ENCODE results near the gene FGFR3.

The FGFR3 gene

GRCh38 chr4:1823545-1823932, 30.4 kb downstream of the FGFR3 start:
- no peak for TF ChIP-seq POLR2AphosphoS5 (IDR thresholded peaks at IDR 0.05; ENCODE audit: low read depth, low read length)
- TF ChIP-seq FOXP2 (optimal IDR thresholded peaks at IDR 0.05; ENCODE audit: borderline replicate concordance, extremely low read depth, extremely low read length, insufficient read depth), result no peak
- no peak for TF ChIP-seq REST (IDR thresholded peaks at IDR 0.05; ENCODE audit: insufficient read depth in 1 of 2, low read depth in 2 of 2, low read length in 2 of 2)
- no peak for TF ChIP-seq TAF1 (IDR thresholded peaks at IDR 0.05; ENCODE audit: borderline replicate concordance, insufficient read depth, low read length)
- no peak for TF ChIP-seq SIN3A (IDR thresholded peaks at IDR 0.05; ENCODE audit: borderline replicate concordance, insufficient read depth, low read length)

GRCh38 chr4:1824746-1825145, 31.7 kb downstream of the FGFR3 start:
- no peak for TF ChIP-seq FOXP2 (optimal IDR thresholded peaks at IDR 0.05; ENCODE audit: borderline replicate concordance, extremely low read depth, extremely low read length, insufficient read depth)
- TF ChIP-seq SIN3A (IDR thresholded peaks at IDR 0.05; ENCODE audit: borderline replicate concordance, insufficient read depth, low read length), result no peak
- no peak for TF ChIP-seq REST (IDR thresholded peaks at IDR 0.05; ENCODE audit: insufficient read depth in 1 of 2, low read depth in 2 of 2, low read length in 2 of 2)
- no peak for TF ChIP-seq TAF1 (IDR thresholded peaks at IDR 0.05; ENCODE audit: borderline replicate concordance, insufficient read depth, low read length)
- TF ChIP-seq POLR2AphosphoS5 (IDR thresholded peaks at IDR 0.05; ENCODE audit: low read depth, low read length), result no peak

- TF ChIP-seq POLR2AphosphoS5 (IDR thresholded peaks at IDR 0.05; ENCODE audit: low read depth, low read length) (no peak), REST (IDR thresholded peaks at IDR 0.05; ENCODE audit: insufficient read depth in 1 of 2, low read depth in 2 of 2, low read length in 2 of 2) (no peak), TAF1 (IDR thresholded peaks at IDR 0.05; ENCODE audit: borderline replicate concordance, insufficient read depth, low read length) (no peak), FOXP2 (optimal IDR thresholded peaks at IDR 0.05; ENCODE audit: borderline replicate concordance, extremely low read depth, extremely low read length, insufficient read depth) (no peak), SIN3A (IDR thresholded peaks at IDR 0.05; ENCODE audit: borderline replicate concordance, insufficient read depth, low read length) (no peak)
Observed at GRCh38 chr4:1825326-1825725, 32.2 kb downstream of the FGFR3 start.

DNA sequence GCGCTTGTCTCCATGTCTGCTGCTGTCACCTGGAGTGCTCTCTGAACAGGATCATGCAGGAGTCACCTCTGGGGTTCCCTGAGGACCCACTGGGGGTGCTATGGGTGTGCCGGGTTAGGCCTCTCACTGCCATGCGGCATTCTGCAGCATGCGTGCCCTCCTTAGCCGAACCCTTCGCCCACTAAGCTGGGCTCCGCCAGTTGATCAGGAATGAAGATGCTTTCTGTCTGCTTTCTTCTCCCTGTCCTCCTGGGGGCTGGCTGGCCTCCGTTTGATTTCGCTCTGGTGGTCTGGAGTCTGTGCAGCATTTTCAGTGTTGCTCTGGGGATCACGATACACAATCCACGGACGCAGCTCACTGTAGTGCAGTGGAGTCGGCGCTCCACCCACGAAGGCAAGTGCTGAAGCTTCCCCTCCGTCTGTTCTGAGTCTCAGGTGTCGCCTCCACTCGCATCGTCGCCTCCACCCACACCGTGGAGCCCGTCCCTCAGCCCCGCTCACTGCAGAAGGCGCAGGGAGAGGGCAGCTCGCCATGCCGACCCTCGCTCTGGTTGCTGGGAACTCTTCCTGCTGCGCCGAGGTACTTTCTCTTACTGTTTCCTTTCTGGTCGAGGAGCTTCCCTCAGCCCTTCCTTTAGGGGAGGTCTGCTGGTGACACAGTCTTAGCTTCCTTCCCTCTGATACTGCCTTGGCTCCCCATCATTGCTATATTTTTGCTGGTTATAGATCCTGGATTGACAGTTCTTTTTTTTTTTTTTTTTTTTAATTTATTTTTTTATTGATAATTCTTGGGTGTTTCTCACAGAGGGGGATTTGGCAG, 33.6 kb downstream of the FGFR3 start:
- TF ChIP-seq SIN3A (IDR thresholded peaks at IDR 0.05; ENCODE audit: borderline replicate concordance, insufficient read depth, low read length), result no peak
- TF ChIP-seq POLR2AphosphoS5 (IDR thresholded peaks at IDR 0.05; ENCODE audit: low read depth, low read length), result no peak
- TF ChIP-seq TAF1 (IDR thresholded peaks at IDR 0.05; ENCODE audit: borderline replicate concordance, insufficient read depth, low read length), result no peak
- TF ChIP-seq REST (IDR thresholded peaks at IDR 0.05; ENCODE audit: insufficient read depth in 1 of 2, low read depth in 2 of 2, low read length in 2 of 2), result no peak
- TF ChIP-seq FOXP2 (optimal IDR thresholded peaks at IDR 0.05; ENCODE audit: borderline replicate concordance, extremely low read depth, extremely low read length, insufficient read depth), result no peak

Measured in PFSK-1 (cell line).